ENCODE results near the gene CLCF1.
A peak's percentile ranks its signal among the peaks of the same experiment; 100 is the strongest.

Gene CLCF1

DNA sequence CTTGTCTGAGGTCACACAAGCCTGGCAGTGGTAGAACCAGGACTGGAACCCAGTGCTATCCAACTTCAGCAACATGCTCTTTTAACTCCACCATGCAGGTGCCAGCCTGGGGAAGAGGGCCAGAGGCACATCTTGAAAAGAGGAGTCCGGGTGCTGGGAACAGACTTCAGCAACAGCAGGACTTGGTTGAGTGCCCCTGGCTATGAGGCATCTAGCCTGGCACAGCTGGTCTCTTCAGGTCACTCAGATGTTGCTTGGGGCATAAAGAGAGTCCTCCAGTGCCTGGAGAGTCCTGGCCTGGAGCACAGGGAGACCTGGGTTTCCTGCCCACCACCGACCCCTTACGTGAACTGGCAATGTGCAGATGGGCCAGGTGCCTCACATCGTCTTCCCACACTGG is 5.1 kb upstream of the CLCF1 start:
- DNase-seq (ENCODE audit: extremely low read depth, low read depth): no peak
- no peak overlapping the region for H3K4me3 ChIP-seq (replicated peaks; ENCODE audit: low read depth, low read length)
- TF ChIP-seq, protein P1, sequence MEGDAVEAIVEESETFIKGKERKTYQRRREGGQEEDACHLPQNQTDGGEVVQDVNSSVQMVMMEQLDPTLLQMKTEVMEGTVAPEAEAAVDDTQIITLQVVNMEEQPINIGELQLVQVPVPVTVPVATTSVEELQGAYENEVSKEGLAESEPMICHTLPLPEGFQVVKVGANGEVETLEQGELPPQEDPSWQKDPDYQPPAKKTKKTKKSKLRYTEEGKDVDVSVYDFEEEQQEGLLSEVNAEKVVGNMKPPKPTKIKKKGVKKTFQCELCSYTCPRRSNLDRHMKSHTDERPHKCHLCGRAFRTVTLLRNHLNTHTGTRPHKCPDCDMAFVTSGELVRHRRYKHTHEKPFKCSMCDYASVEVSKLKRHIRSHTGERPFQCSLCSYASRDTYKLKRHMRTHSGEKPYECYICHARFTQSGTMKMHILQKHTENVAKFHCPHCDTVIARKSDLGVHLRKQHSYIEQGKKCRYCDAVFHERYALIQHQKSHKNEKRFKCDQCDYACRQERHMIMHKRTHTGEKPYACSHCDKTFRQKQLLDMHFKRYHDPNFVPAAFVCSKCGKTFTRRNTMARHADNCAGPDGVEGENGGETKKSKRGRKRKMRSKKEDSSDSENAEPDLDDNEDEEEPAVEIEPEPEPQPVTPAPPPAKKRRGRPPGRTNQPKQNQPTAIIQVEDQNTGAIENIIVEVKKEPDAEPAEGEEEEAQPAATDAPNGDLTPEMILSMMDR (IDR thresholded peaks at IDR 0.05; ENCODE audit: low read depth, low read length, missing control alignments): no peak

DNA sequence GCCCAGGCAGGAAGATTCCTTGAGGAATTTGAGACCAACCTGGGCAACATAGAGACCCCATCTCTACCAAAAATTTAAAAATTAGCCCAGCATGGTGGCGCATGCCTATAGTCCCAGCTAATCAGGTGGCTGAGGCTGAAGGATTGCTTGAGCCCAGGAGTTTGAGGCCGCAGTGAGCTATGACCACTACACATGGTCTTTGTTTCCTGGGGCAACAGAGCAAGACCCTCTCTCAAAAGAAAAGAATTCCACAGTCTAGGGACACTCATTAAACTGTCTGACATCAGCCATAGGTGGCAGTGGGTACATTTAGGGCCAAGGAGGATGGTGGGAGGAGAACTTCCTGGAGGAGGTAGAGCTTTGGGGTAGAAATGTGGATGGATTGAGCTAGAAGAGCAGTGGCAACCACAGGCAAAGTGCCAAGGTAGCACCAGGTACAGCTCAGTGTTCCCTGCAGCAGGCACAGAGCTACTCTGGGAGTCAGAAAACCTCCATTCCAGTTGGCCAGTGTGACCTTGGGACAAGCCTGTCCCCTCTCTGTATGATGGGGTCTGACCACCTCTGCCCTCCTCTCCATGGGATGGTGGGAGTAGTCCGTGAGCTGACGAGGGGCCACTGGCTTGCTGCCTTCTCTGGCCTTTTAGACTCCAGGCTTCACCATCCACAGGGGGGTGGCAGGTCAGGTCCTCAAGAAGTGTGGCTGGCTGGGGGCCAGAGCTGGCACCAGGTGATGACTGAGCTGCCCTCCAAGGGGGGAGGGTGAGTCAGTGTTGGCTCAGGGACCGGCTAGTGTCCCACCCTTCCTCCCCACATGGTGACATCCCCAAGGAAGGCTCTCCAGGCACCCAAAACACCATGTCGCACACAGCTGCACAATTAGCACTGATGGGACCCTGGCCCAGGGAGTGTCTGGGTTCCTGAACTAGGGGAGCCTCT is 3.7 kb upstream of the CLCF1 start:
- no peak for DNase-seq (ENCODE audit: extremely low read depth, low read depth)
- H3K4me3 ChIP-seq (replicated peaks; ENCODE audit: low read depth, low read length): no peak overlapping the region
- TF ChIP-seq, protein P1 (IDR thresholded peaks at IDR 0.05; ENCODE audit: low read depth, low read length, missing control alignments): no peak

DNA sequence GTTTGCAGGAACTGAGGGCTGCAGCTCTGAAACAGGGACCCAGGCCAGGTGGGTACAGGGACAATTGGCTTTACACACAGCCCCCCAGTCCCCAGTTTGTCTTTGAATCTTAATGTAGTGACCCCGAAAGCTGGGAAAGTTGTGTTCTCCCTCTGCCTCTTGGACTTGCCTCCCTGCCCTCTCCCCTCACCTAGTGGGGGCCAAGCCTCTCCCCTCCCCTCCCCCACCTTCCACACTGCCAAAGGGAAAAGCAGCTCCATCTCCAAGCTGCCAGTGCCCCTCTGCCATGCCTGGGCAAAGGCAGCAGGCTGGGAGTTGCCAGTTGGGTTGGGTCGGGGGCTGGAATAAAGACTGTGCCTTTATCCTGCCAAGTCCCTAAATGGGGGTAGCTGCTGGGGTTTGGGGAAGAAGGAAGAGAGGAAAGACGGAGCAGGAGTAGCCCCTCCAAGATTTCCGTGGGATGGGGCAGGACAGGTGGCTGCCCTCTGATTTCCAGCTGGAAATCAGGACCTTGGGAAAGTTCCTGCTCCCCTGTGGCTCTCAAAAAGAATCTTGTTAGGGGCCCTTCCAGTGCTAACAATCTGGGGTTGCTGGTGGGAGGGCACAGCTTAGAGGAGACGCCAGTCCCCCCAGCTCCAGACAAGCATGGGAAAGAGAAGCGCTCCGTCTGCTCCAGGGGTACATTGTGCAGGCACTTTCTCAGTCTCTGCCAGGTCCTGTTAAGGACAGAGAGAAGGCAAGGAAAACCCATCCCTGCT is 2.8 kb upstream of the CLCF1 start:
- no peak for DNase-seq (ENCODE audit: extremely low read depth, low read depth)
- TF ChIP-seq, protein P1 (IDR thresholded peaks at IDR 0.05; ENCODE audit: low read depth, low read length, missing control alignments): no peak
- no peak overlapping the region for H3K4me3 ChIP-seq (replicated peaks; ENCODE audit: low read depth, low read length)

DNA sequence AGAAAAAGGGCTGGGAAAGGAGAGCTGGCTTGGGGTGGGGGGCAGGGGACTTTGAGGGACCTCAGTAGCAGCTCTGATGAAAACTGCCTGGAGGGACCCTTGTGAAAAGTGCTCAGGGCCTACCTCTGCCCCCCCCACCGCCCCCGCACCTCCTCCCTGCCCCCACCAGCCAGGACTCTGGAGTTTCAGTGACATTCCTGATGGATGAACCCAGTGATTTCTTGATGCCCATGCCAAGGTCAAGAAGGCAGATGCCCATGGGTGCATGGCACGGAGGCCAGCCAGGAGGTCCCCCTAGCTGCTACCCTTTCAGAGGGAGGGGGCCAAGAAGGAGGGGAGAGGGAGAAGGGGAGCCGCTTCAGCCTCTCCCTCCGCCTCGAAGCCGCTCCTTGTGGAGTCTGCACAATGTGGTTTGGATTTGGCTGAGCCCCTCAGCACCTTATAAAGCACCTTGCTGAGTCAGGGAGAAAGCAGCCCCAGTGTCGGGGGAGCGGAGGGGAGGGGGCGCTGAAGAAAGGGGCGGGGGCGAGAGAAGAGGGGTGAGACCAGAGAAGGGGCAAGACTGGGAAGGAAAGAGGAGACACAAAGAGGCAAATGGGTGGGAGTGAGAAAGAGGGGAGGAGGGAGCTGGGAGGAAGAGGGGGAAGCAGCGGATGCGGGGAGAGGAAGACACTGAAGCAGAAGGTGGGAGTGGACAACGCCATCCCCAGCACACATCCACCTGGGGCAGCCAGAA is 2.1 kb upstream of the CLCF1 start:
- H3K4me3 ChIP-seq (replicated peaks; ENCODE audit: low read depth, low read length): no peak overlapping the region
- DNase-seq (ENCODE audit: extremely low read depth, low read depth): no peak
- TF ChIP-seq, protein P1 (IDR thresholded peaks at IDR 0.05; ENCODE audit: low read depth, low read length, missing control alignments): no peak

DNA sequence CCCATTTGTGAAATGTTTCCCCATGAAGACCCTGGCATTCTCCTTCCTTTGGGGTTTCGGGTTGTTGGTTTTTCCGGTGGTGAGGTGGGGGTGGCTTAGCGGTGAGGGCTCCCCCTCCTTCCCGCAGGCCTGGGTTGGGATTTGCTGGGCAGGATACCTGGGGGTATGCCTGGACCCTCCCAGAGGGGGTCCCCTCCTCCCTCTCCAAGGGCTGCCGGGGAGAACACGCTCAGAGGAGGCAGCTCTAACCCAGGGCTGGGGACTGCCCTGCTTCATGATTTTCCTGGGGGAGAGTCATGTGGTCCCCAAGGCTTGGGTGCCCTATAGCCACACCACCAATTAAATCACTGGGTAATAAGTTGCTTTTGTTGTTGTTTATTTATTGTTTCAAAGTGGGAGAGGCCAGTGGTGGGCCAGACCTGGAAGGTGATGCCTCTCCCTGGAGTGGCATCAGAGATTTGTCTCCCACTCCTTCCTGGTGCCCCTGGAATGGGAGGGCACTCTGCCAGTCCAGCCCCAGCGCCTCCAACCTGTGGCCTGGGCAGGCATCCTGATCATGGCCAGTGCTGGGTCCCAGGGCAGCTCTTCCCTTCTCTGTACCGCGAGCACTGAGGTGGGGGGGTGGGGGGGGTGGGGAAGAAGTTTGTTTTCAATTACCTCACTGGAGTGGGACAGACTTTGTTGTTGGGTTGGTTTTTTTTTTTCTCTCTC is 1.3 kb upstream of the CLCF1 start:
- peak overlapping the region; percentile 59 for H3K4me3 ChIP-seq (replicated peaks; ENCODE audit: low read depth, low read length)
- DNase-seq (ENCODE audit: extremely low read depth, low read depth): no peak
- TF ChIP-seq, protein P1 (IDR thresholded peaks at IDR 0.05; ENCODE audit: low read depth, low read length, missing control alignments): no peak
